H1 (cell line): Measurements from ENCODE around the gene ZNF280B. TPM values are rescaled to one million over a fixed set of nuclear protein-coding genes. Genes with fewer than 3 reads are reported as not detected.

ENCODE experiments used
- CTCF ChIA-PET: fragments of 300-600 bp; sonication (Branson Sonifier 250); formaldehyde crosslinking; loops from one replicate; lab custom pipeline; 2021; ENCODE audit not compliant: partially characterized antibody; lab: Charles Lee
- POLR2A ChIA-PET: fragments of 300-600 bp; sonication (Branson Sonifier 250); formaldehyde crosslinking; loops from one replicate; lab custom pipeline; 2021; ENCODE audit warnings: inconsistent platforms; ENCODE audit not compliant: partially characterized antibody; lab: Charles Lee
- DNase-seq, 2 experiments: peaks; one replicate each; pipeline versions ENCODE4 v3.0.0 to v3.0.0-alpha.2; 2010 to 2022; ENCODE audit warnings: low spot score in 2 of 2, low read depth in 1 of 2, mixed read lengths in 1 of 2
- FAIRE-seq: peaks from 2 replicates; lab custom pipeline; 2011; peaks lifted over from hg19 to GRCh38; lab: Jason Lieb, UNC
- H2AFZ ChIP-seq: 2 replicates; pipeline ENCODE4 v1.8.1; 2012; ENCODE audit warnings: low read length, inconsistent platforms
- H2AK5ac ChIP-seq: 2 replicates; pipeline ENCODE4 v1.6.1; 2013; ENCODE audit warnings: low read depth, low read length
- H2BK120ac ChIP-seq: replicated peaks from 2 replicates; pipeline ENCODE3; 2013; ENCODE audit warnings: low read depth, low read length, inconsistent platforms
- H2BK12ac ChIP-seq: 2 replicates; pipeline ENCODE4 v1.6.1; 2013; ENCODE audit warnings: low read depth, low read length
- H2BK15ac ChIP-seq: 2 replicates; pipeline ENCODE4 v1.6.1; 2013; ENCODE audit warnings: low read length
- H2BK20ac ChIP-seq: 2 replicates; pipeline ENCODE4 v1.6.1; 2013; ENCODE audit warnings: low read length
- H2BK5ac ChIP-seq: 2 replicates; pipeline ENCODE4 v1.6.1; 2013; ENCODE audit warnings: low read depth, low read length
- H3K14ac ChIP-seq: 2 replicates; pipeline ENCODE4 v1.6.1; 2013; ENCODE audit warnings: inconsistent platforms; ENCODE audit not compliant: insufficient read length
- H3K18ac ChIP-seq: 2 replicates; pipeline ENCODE4 v1.6.1; 2013; ENCODE audit warnings: low read length; ENCODE audit errors: extremely low read depth
- H3K23ac ChIP-seq: 2 replicates; pipeline ENCODE4 v1.6.1; 2013; ENCODE audit warnings: inconsistent platforms; ENCODE audit not compliant: insufficient read length
- H3K23me2 ChIP-seq: 2 replicates; pipeline ENCODE4 v1.6.1; 2013; ENCODE audit warnings: low read depth, low read length
- H3K27ac ChIP-seq: 2 replicates; pipeline ENCODE4 v1.6.1; 2011; ENCODE audit warnings: low read depth, low read length, inconsistent platforms
- H3K27me3 ChIP-seq, 4 experiments: replicated peaks in 1 of 4; 1 replicate in 1 of 4; 2 replicates in 3 of 4; pipeline versions ENCODE4 v1.6.1 to v1.8.1; 2011 to 2013; ENCODE audit warnings: low read length in 3 of 4, mild to moderate bottlenecking in 3 of 4, inconsistent platforms in 2 of 4, mixed read lengths in 2 of 4, moderate library complexity in 1 of 4; ENCODE audit not compliant: control insufficient read depth in 3 of 4, insufficient read depth in 3 of 4; ENCODE audit errors: extremely low read depth in 1 of 4
- H3K36me3 ChIP-seq, 4 experiments: 2 replicates each; pipeline versions ENCODE4 v1.6.1 to v1.8.1; 2011 to 2013; ENCODE audit warnings: mild to moderate bottlenecking in 4 of 4, low read length in 3 of 4, moderate library complexity in 2 of 4, control low read depth in 1 of 4, inconsistent platforms in 1 of 4; ENCODE audit not compliant: insufficient read depth in 4 of 4, control insufficient read depth in 2 of 4
- H3K4ac ChIP-seq: replicated peaks from 2 replicates; pipeline ENCODE3; 2013; ENCODE audit warnings: low read length, low read depth, mixed read lengths, inconsistent platforms; ENCODE audit not compliant: insufficient read length
- H3K4me1 ChIP-seq, 4 experiments: replicated peaks in 1 of 4; 1 replicate in 1 of 4; 2 replicates in 3 of 4; pipeline versions ENCODE4 v1.6.1 to v1.8.1; 2011 to 2013; ENCODE audit warnings: low read length in 3 of 4, inconsistent platforms in 2 of 4, mixed read lengths in 1 of 4; ENCODE audit not compliant: insufficient read depth in 4 of 4, control insufficient read depth in 3 of 4
- H3K4me2 ChIP-seq, 2 experiments: 2 replicates each; pipeline versions ENCODE4 v1.6.1 to v1.8.1; 2011 to 2013; ENCODE audit warnings: low read depth in 2 of 2, low read length in 2 of 2, control low read depth in 1 of 2, inconsistent platforms in 1 of 2, mild to moderate bottlenecking in 1 of 2; ENCODE audit not compliant: insufficient read depth in 1 of 2
- H3K4me3 ChIP-seq, 4 experiments: fragments of 200-600, 300-600 bp in 1 of 4; sonication (generic), shearing (Covaris generic), sonication (Bioruptor Twin) in 1 of 4; 2 replicates each; pipeline versions ENCODE4 v1.5.1 to v1.8.1; 2011 to 2016; ENCODE audit warnings: low read length in 4 of 4, low read depth in 3 of 4, control low read depth in 2 of 4, inconsistent platforms in 2 of 4, mild to moderate bottlenecking in 2 of 4, mixed read lengths in 1 of 4, moderate library complexity in 1 of 4; ENCODE audit not compliant: insufficient read depth in 2 of 4; ENCODE audit errors: extremely low read depth in 1 of 4
- H3K56ac ChIP-seq: replicated peaks from 2 replicates; pipeline ENCODE3; 2013; ENCODE audit warnings: low read depth, mild to moderate bottlenecking, mixed read lengths, low read length, inconsistent platforms; ENCODE audit not compliant: insufficient read length
- H3K79me1 ChIP-seq: 2 replicates; pipeline ENCODE4 v1.6.1; 2013; ENCODE audit warnings: low read depth, low read length, control low read depth
- H3K79me2 ChIP-seq, 2 experiments: 2 replicates each; pipeline versions ENCODE4 v1.6.1 to v1.8.1; 2012 to 2013; ENCODE audit warnings: low read length in 2 of 2, mild to moderate bottlenecking in 2 of 2, inconsistent platforms in 1 of 2; ENCODE audit not compliant: insufficient read depth in 2 of 2, control insufficient read depth in 1 of 2
- H3K9ac ChIP-seq, 4 experiments: replicated peaks in 1 of 4; 1 replicate in 1 of 4; 2 replicates in 3 of 4; pipeline versions ENCODE4 v1.6.1 to v1.8.1; 2011 to 2013; ENCODE audit warnings: low read depth in 3 of 4, low read length in 3 of 4, control low read depth in 2 of 4, mild to moderate bottlenecking in 2 of 4, moderate library complexity in 2 of 4, inconsistent platforms in 1 of 4; ENCODE audit errors: extremely low read depth in 1 of 4
- H3K9me3 ChIP-seq, 2 experiments: 2 replicates each; pipeline versions ENCODE4 v1.6.1 to v1.8.1; 2012 to 2013; ENCODE audit warnings: mild to moderate bottlenecking in 2 of 2, moderate library complexity in 2 of 2, control low read depth in 1 of 2, inconsistent platforms in 1 of 2, low read depth in 1 of 2, low read length in 1 of 2, mixed read lengths in 1 of 2; ENCODE audit not compliant: insufficient read depth in 2 of 2
- H4K20me1 ChIP-seq, 2 experiments: replicated peaks in 1 of 2; 2 replicates each; pipeline versions ENCODE3 to v1.8.1; 2011 to 2013; ENCODE audit warnings: inconsistent platforms in 2 of 2, low read length in 2 of 2, mild to moderate bottlenecking in 1 of 2; ENCODE audit not compliant: insufficient read depth in 2 of 2, control insufficient read depth in 1 of 2
- H4K5ac ChIP-seq: 2 replicates; pipeline ENCODE4 v1.6.1; 2013; ENCODE audit warnings: low read length, low read depth, mixed read lengths, inconsistent platforms; ENCODE audit not compliant: insufficient read length
- H4K8ac ChIP-seq: 2 replicates; pipeline ENCODE4 v1.8.0; 2013; ENCODE audit warnings: mild to moderate bottlenecking, moderate library complexity, low read length, inconsistent platforms; ENCODE audit not compliant: insufficient read depth; ENCODE audit errors: extremely low read depth
- H4K91ac ChIP-seq: replicated peaks from 2 replicates; pipeline ENCODE3; 2013; ENCODE audit warnings: low read length, mixed read lengths, inconsistent platforms; ENCODE audit not compliant: insufficient read length
- ASH2L ChIP-seq: fragments of 200-600, 300-600 bp; sonication (generic); IDR thresholded peaks from one replicate; pipeline ENCODE4 v1.7.1; 2017; ENCODE audit warnings: low read length
- GTF2F1 ChIP-seq: IDR thresholded peaks from 2 replicates; pipeline ENCODE4 v1.6.1; 2012; ENCODE audit warnings: low read depth, low read length, improper control_type of control experiment, borderline replicate concordance
- WGBS, 2 experiments: shearing (Covaris generic) in 1 of 2; methylation state at CpG; one replicate each; pipeline versions ENCODE4 v1.1.6 to v1.1.7; 2013 to 2015; ENCODE audit warnings: low lambda C conversion rate in 2 of 2, mixed read lengths in 2 of 2, inconsistent platforms in 1 of 2, low coverage in 1 of 2, missing lambda C conversion rate in 1 of 2; ENCODE audit not compliant: insufficient replicate concordance in 2 of 2, insufficient coverage in 1 of 2, insufficient read length in 1 of 2; ENCODE audit errors: extremely low coverage in 1 of 2, missing lambda C conversion rate in 1 of 2; 5-methylcytosine and 5-hydroxymethylcytosine counted together
- polyA plus RNA-seq, 7 experiments: library from polyadenylated mRNA; depleted of rRNA in 3 of 7; stranded (reverse) in 5 of 7; unstranded in 2 of 7; fragments of >200 nt in 5 of 7; fragments of 200-250 nt in 2 of 7; gene quantifications; 1 replicate in 5 of 7; 2 replicates in 1 of 7; 4 replicates in 1 of 7; pipeline versions ENCODE4 v1.2.1 to v1.2.3, GENCODE V29; 2011 to 2013; ENCODE audit warnings: missing spikeins in 2 of 7, mixed read lengths in 2 of 7
- total RNA-seq: library from RNA; stranded (reverse); fragmentation: NEBNext Ultra II Directional; extraction: Animal tissue kit (Norgen Biotek cat#: 25700); gene quantifications from 2 replicates; pipeline ENCODE4 v1.2.1, GENCODE V29; 2021
- TF ChIP-seq, protein P1 (sequence below): IDR thresholded peaks from 2 replicates; pipeline ENCODE4 v1.6.1; 2012; ENCODE audit warnings: inconsistent platforms

ZNF280B gene
- total and polyA plus RNA-seq, 2 of the 8 experiments (the other 6 are each of a cell fraction or from before 2014, with no cell fraction given), result 4.8 to 11.7 TPM

DNA sequence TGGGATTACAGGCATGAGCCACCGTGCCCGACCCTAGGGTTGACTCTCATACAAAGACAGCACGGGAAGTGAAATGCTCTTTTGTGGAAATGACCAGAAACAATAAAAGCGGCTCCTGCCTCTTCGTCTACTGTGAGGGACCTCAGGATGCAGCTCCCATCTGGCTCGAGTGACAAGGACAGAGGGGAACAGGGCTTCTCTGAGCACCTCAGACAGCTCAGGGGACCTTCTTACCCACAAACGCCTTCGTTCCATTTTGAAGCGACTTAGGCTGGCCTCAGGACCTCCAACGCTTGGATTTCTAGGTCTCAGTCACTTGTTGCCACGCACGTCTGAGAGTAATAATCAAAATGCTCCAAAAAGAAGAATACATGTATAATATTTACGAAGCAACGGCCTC is 48.0 kb upstream of the ZNF280B start:
- Histone ChIP-seq H3K4me3 (no peak overlapping the region), H2BK120ac (no peak overlapping the region), H3K79me1 (no peaks in the 10 kb centered on the region), H3K27me3 (peaks cover 2 to 24% (median 14%) of the 10 kb centered on the region in 4 experiments; a peak in 5 of 7 replicates), H3K4me2 (no peak overlapping the region), H3K4ac (no peak overlapping the region), H3K14ac (no peak overlapping the region), H3K56ac (no peak overlapping the region), H3K9ac (no peak overlapping the region), H4K8ac (no peak overlapping the region; the same call in 1 of the 2 replicates), H4K20me1 (no peaks in the 10 kb centered on the region), H3K4me1 (no peaks in the 10 kb centered on the region), H4K91ac (no peak overlapping the region), H2AK5ac (no peak overlapping the region), H3K36me3 (no peaks in the 10 kb centered on the region), H2BK5ac (no peak overlapping the region), H3K18ac (no peak overlapping the region), H4K5ac (no peak overlapping the region), H2BK15ac (no peak overlapping the region), H2BK20ac (no peak overlapping the region), H3K23me2 (no peaks in the 10 kb centered on the region), H2BK12ac (no peak overlapping the region), H2AFZ (no peak overlapping the region), H3K79me2 (no peaks in the 10 kb centered on the region), H3K9me3 (peaks cover 9 to 42% of the 10 kb centered on the region in 2 experiments), H3K27ac (no peak overlapping the region), H3K23ac (no peak overlapping the region)
- FAIRE-seq (no peak), DNase-seq (no peak)
- POLR2A ChIA-PET, result no interaction called here
- 79% methylated on average over 12 of the region's 14 CpGs; no CpG with 5 or more reads in 1 of the 2 experiments for WGBS, 2 experiments
- TF ChIP-seq ASH2L (no peak), GTF2F1 (no peak)
- TF ChIP-seq, protein P1, sequence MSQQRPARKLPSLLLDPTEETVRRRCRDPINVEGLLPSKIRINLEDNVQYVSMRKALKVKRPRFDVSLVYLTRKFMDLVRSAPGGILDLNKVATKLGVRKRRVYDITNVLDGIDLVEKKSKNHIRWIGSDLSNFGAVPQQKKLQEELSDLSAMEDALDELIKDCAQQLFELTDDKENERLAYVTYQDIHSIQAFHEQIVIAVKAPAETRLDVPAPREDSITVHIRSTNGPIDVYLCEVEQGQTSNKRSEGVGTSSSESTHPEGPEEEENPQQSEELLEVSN, result no peak
- CTCF ChIA-PET, result interaction anchor here (1.0 kb wide), 2 partner anchors 11 to 93 kb away, joined by 3 read pairs; no protein-coding TSS in a partner anchor
